NCI-H345 (cell line): ENCODE measurements around the gene LRRC57.

Experiments used
- DNase-seq: peaks from one replicate; lab custom pipeline; 2025; lab: John Stamatoyannopoulos, UW

Gene LRRC57

DNA sequence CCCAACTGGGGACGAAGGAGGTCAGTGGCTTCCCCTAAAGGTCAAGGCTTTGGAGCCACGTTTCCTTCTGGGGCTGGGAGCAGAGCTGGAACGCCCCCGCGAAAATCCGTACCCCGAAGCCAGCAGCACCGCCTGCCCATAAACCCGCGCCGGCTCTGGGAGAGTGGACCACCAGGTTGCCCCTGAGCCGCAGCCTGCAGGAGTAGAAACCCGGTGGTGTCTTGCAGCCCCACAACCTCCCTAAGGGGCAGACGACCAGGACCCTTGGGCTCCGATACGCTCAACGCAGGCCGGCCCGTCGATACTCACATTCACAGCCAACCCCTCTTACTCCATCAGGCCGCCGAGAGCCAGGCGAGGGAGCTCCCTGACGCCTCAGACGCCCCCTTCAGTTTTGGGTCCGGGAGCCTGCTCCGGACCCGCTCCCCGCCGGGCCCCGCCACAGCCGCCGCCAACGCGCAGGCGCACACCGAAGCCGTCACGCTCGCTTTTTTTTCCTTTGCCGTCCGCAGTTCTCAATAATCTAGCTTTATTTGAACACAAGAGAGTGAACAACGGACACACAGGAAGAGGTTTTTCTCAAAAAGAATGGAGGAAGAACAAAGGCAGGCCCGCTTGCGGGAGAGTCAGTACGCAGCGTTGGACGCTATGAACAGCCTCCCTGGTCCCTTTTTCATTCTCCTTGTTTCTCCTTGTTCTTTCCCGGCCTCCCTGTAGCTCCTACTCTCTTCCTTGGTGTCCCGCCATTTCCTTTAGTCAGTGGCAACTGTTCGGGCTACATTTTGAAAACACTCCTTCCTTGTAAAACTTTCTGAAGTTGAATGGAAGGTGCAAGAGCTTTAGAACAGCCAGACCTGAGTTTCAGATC lies 57.7 kb downstream of the LRRC57 start, which contains the start of gene ZNF106:
Gene ZNF106, minus strand, starts transcription at position 471 of the 868 bp plus-strand sequence. CDS start 18,852 bp downstream, outside the sequence.
- peak; percentile 86 for DNase-seq

GRCh38 chr15:42490291-42490670 lies 58.3 kb downstream of the LRRC57 start:
- DNase-seq: no peak
